KMS-11 (cell line): ENCODE data around the gene UTS2.

ENCODE experiments used
- H2AFZ ChIP-seq: fragments of 200-600 bp; sonication (generic); 2 replicates; pipeline ENCODE4 v1.6.1; 2016; ENCODE audit warnings: antibody characterized with exemption, mixed run types, low read depth
- H3K27ac ChIP-seq: fragments of 200-600 bp; sonication (generic); 2 replicates; pipeline ENCODE4 v1.6.1; 2016; ENCODE audit warnings: mild to moderate bottlenecking, mixed run types
- H3K27me3 ChIP-seq: fragments of 200-600 bp; sonication (generic); 2 replicates; pipeline ENCODE4 v1.6.1; 2017; ENCODE audit warnings: mild to moderate bottlenecking, low read depth, mixed run types, moderate library complexity; ENCODE audit not compliant: insufficient read depth
- H3K36me3 ChIP-seq: fragments of 200-600 bp; sonication (generic); 2 replicates; pipeline ENCODE4 v1.6.1; 2017; ENCODE audit warnings: mild to moderate bottlenecking, mixed run types; ENCODE audit not compliant: insufficient read depth
- H3K4me1 ChIP-seq: fragments of 200-600 bp; sonication (generic); 2 replicates; pipeline ENCODE4 v1.6.1; 2016; ENCODE audit warnings: mild to moderate bottlenecking, low read depth, mixed run types; ENCODE audit not compliant: poor library complexity, severe bottlenecking
- H3K4me2 ChIP-seq: fragments of 200-600 bp; sonication (generic); 2 replicates; pipeline ENCODE4 v1.7.0; 2016; ENCODE audit warnings: mild to moderate bottlenecking, mixed run types
- H3K4me3 ChIP-seq: fragments of 200-600 bp; sonication (generic); IDR thresholded peaks from 2 replicates; pipeline ENCODE4 v1.6.1; 2017; ENCODE audit warnings: low read depth, low read length, mixed read lengths; ENCODE audit not compliant: insufficient read depth
- H3K79me2 ChIP-seq: fragments of 200-600 bp; sonication (generic); 2 replicates; pipeline ENCODE4 v1.6.1; 2016; ENCODE audit warnings: low read depth, mixed run types; ENCODE audit not compliant: insufficient read depth
- H3K9ac ChIP-seq: fragments of 200-600 bp; sonication (generic); 2 replicates; pipeline ENCODE4 v1.6.1; 2016; ENCODE audit warnings: mild to moderate bottlenecking, mixed run types
- H4K20me1 ChIP-seq: fragments of 200-600 bp; sonication (generic); 2 replicates; pipeline ENCODE4 v1.6.1; 2016; ENCODE audit warnings: mild to moderate bottlenecking, mixed run types; ENCODE audit not compliant: insufficient read depth
- CTCF ChIP-seq: fragments of 200-600 bp; sonication (generic); conservative IDR thresholded peaks from 2 replicates; pipeline ENCODE4 v1.6.1; 2017; ENCODE audit warnings: low read depth, mild to moderate bottlenecking, antibody characterized with exemption, low read length, moderate library complexity, mixed read lengths

Gene UTS2

GRCh38 chr1:7826363-7826762 lies 26.5 kb downstream of the UTS2 start:
- Histone ChIP-seq H3K4me3 (no peak overlapping the region), H3K79me2 (no peaks in the 10 kb centered on the region), H3K9ac (no peak overlapping the region), H2AFZ (no peak overlapping the region), H3K36me3 (no peaks in the 10 kb centered on the region), H4K20me1 (no peaks in the 10 kb centered on the region), H3K27me3 (no peaks in the 10 kb centered on the region), H3K27ac (no peak overlapping the region), H3K4me1 (peaks cover 20% of the 10 kb centered on the region), H3K4me2 (no peak overlapping the region)
- TF ChIP-seq CTCF = no peak

- no peak overlapping the region for H3K27ac ChIP-seq
- TF ChIP-seq CTCF = no peak
- H3K36me3 ChIP-seq = no peaks in the 10 kb centered on the region
- H3K4me2 ChIP-seq = no peak overlapping the region
- H3K9ac ChIP-seq = no peak overlapping the region
- no peaks in the 10 kb centered on the region for H3K27me3 ChIP-seq
- H3K4me3 ChIP-seq = no peak overlapping the region
- H2AFZ ChIP-seq = no peak overlapping the region
- no peaks in the 10 kb centered on the region for H3K79me2 ChIP-seq
- peaks cover 10% of the 10 kb centered on the region for H3K4me1 ChIP-seq
- H4K20me1 ChIP-seq = no peaks in the 10 kb centered on the region
Observed at GRCh38 chr1:7824701-7825100, 28.2 kb downstream of the UTS2 start.

GRCh38 chr1:7821282-7821681 lies 31.6 kb downstream of the UTS2 start:
- no peak for TF ChIP-seq CTCF
- no peaks in the 10 kb centered on the region for H3K36me3 ChIP-seq

GRCh38 chr1:7813677-7814373 lies 39.0 kb downstream of the UTS2 start:
- Histone ChIP-seq H3K27me3 (no peaks in the 10 kb centered on the region), H4K20me1 (no peaks in the 10 kb centered on the region), H3K27ac (no peak overlapping the region), H3K9ac (no peak overlapping the region), H3K36me3 (no peaks in the 10 kb centered on the region), H2AFZ (no peak overlapping the region), H3K79me2 (no peaks in the 10 kb centered on the region), H3K4me3 (no peak overlapping the region), H3K4me1 (no peaks in the 10 kb centered on the region), H3K4me2 (no peak overlapping the region)
- TF ChIP-seq CTCF = no peak

More at GRCh38 chr1:7821282-7821681, 31.6 kb downstream of the UTS2 start:
- Histone ChIP-seq H3K4me2 (no peak overlapping the region), H3K79me2 (no peaks in the 10 kb centered on the region), H3K4me3 (no peak overlapping the region), H3K27ac (no peak overlapping the region), H3K9ac (no peak overlapping the region), H2AFZ (no peak overlapping the region), H4K20me1 (no peaks in the 10 kb centered on the region), H3K27me3 (no peaks in the 10 kb centered on the region), H3K4me1 (no peaks in the 10 kb centered on the region)
